ENCODE measurements around the gene IFNA4. TPM values are rescaled to one million over a fixed set of nuclear protein-coding genes. Genes with fewer than 3 reads are reported as not detected.

IFNA4 gene
- total and polyA plus RNA-seq, 2 donors, result not detected

DNA sequence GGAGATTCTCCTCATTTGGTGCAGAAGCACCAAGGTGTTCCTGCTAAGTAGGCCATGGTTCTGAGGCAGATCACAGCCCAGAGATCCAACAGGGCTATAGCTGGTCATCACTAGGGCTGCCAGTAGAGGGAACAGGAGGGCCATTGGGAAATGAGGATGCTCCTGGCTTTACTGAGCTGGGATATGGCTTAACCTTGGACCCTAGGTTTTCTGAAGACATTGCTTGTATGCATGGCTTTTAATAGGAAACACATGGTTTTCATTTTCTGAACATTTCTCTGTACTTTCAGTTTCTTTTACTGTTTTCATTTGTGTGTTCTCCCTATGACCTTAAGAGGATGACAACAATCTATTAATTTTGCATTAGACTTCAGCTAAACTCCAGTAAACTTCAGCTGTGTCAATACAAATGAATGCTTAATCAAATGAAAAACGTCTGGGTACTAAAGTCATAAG is 45.9 kb downstream of the IFNA4 start, which contains the start of gene IFNW1:
Gene IFNW1, minus strand, starts transcription at position 406 of the 456 bp plus-strand sequence. Its CDS starts 262 bp downstream, at position 144.
- WGBS, result 77% methylated on average over 1 of the region's 1 CpG
- Histone ChIP-seq H3K27me3 (ENCODE audit: control insufficient read depth in 2 of 2, insufficient read depth in 1 of 2, low read length in 1 of 2) (no peaks in the 10 kb centered on the region), H3K36me3 (ENCODE audit: control insufficient read depth in 2 of 2, insufficient read depth in 2 of 2, low read length in 1 of 2) (no peaks in the 10 kb centered on the region), H3K4me3 (ENCODE audit: low read length in 2 of 2) (no peak within 1 kb of the TSS), H3K27ac (ENCODE audit: low read depth in 1 of 2, low read length in 1 of 2) (no peak within 1 kb of the TSS), H3K4me1 (ENCODE audit: control insufficient read depth in 2 of 2, insufficient read depth in 2 of 2, low read length in 2 of 2) (no peaks in the 10 kb centered on the region), H3K9me3 (ENCODE audit: control insufficient read depth in 2 of 2, insufficient read depth in 1 of 2, low read length in 1 of 2) (no peaks in the 10 kb centered on the region)
- DNase-seq (ENCODE audit: low read depth in 6 of 9, low spot score in 9 of 9), result no peak

DNA sequence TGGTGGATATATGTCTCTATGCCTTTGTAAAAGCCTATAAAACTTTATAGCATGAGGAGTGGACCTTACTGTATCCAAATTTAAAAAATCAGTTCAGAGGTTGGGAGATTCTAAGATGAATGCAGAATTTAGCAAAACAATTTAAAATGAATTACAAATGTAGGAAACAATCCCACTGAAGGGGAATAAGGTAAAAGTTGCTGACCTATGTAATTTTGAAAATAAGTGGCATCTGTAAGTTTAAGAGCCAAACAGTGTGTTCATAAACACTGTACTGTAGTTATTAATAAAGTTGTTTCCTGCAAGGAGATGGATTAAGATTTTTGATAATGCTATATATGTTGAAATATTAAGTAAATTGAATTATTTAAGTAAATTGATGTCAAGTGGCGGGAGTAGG is 50.4 kb downstream of the IFNA4 start:
- no peaks in the 10 kb centered on the region for H3K36me3 ChIP-seq (ENCODE audit: control insufficient read depth in 2 of 2, insufficient read depth in 2 of 2, low read length in 1 of 2)
- H3K27me3 ChIP-seq (ENCODE audit: control insufficient read depth in 2 of 2, insufficient read depth in 1 of 2, low read length in 1 of 2), result no peaks in the 10 kb centered on the region
- no peak overlapping the region for H3K27ac ChIP-seq (ENCODE audit: low read depth in 1 of 2, low read length in 1 of 2)
- no peak overlapping the region for H3K4me3 ChIP-seq (ENCODE audit: low read length in 2 of 2)
- H3K4me1 ChIP-seq (ENCODE audit: control insufficient read depth in 2 of 2, insufficient read depth in 2 of 2, low read length in 2 of 2), result no peaks in the 10 kb centered on the region
- DNase-seq (ENCODE audit: low read depth in 6 of 9, low spot score in 9 of 9), result no peak
- no peaks in the 10 kb centered on the region for H3K9me3 ChIP-seq (ENCODE audit: control insufficient read depth in 2 of 2, insufficient read depth in 1 of 2, low read length in 1 of 2)
- 54% methylated on average over 1 of the region's 1 CpG for WGBS

Other genes with a start within 250 kb of the IFNA4 start
- 6.2 TPM for gene HACD4, start 155.9 kb downstream of the IFNA4 start, total RNA-seq
- 5.2 TPM for gene HACD4, start 155.9 kb downstream of the IFNA4 start, polyA plus RNA-seq
- gene IFNB1, start 109.6 kb downstream of the IFNA4 start, total RNA-seq, result 0.05 TPM
- gene IFNB1, start 109.6 kb downstream of the IFNA4 start, polyA plus RNA-seq, result 0.11 TPM
- not detected for gene IFNW1, start 45.8 kb downstream of the IFNA4 start, total RNA-seq
- gene IFNW1, start 45.8 kb downstream of the IFNA4 start, polyA plus RNA-seq, result not detected
- not detected for gene IFNA21, start 20.9 kb downstream of the IFNA4 start, total RNA-seq
- 0.02 TPM for gene IFNA21, start 20.9 kb downstream of the IFNA4 start, polyA plus RNA-seq
- gene IFNA7, start 14.6 kb upstream of the IFNA4 start, total RNA-seq, result not detected
- not detected for gene IFNA7, start 14.6 kb upstream of the IFNA4 start, polyA plus RNA-seq
- gene IFNA10, start 19.6 kb upstream of the IFNA4 start, total RNA-seq, result not detected
- not detected for gene IFNA10, start 19.6 kb upstream of the IFNA4 start, polyA plus RNA-seq
- not detected for gene IFNA16, start 29.7 kb upstream of the IFNA4 start, total RNA-seq
- not detected for gene IFNA16, start 29.7 kb upstream of the IFNA4 start, polyA plus RNA-seq
- not detected for gene IFNA17, start 40.6 kb upstream of the IFNA4 start, total RNA-seq
- gene IFNA17, start 40.6 kb upstream of the IFNA4 start, polyA plus RNA-seq, result not detected
- gene IFNA14, start 52.4 kb upstream of the IFNA4 start, total RNA-seq, result not detected
- not detected for gene IFNA14, start 52.4 kb upstream of the IFNA4 start, polyA plus RNA-seq
- not detected for gene IFNA5, start 117.7 kb upstream of the IFNA4 start, total RNA-seq
- gene IFNA5, start 117.7 kb upstream of the IFNA4 start, polyA plus RNA-seq, result not detected
- 24.8 TPM for gene KLHL9, start 147.8 kb upstream of the IFNA4 start, total RNA-seq
- 14.4 TPM for gene KLHL9, start 147.8 kb upstream of the IFNA4 start, polyA plus RNA-seq
- not detected for gene IFNA6, start 163.3 kb upstream of the IFNA4 start, total RNA-seq
- gene IFNA6, start 163.3 kb upstream of the IFNA4 start, polyA plus RNA-seq, result not detected
- not detected for gene IFNA13, start 180.5 kb upstream of the IFNA4 start, total RNA-seq
- gene IFNA13, start 180.5 kb upstream of the IFNA4 start, polyA plus RNA-seq, result 0.02 TPM
- not detected for gene IFNA2, start 197.8 kb upstream of the IFNA4 start, total RNA-seq
- not detected for gene IFNA2, start 197.8 kb upstream of the IFNA4 start, polyA plus RNA-seq
- not detected for gene IFNA8, start 221.5 kb upstream of the IFNA4 start, total RNA-seq
- gene IFNA8, start 221.5 kb upstream of the IFNA4 start, polyA plus RNA-seq, result not detected

All from thymus (tissue), 11 donors.